ENCODE measurements around the gene ZDHHC11.

DNA sequence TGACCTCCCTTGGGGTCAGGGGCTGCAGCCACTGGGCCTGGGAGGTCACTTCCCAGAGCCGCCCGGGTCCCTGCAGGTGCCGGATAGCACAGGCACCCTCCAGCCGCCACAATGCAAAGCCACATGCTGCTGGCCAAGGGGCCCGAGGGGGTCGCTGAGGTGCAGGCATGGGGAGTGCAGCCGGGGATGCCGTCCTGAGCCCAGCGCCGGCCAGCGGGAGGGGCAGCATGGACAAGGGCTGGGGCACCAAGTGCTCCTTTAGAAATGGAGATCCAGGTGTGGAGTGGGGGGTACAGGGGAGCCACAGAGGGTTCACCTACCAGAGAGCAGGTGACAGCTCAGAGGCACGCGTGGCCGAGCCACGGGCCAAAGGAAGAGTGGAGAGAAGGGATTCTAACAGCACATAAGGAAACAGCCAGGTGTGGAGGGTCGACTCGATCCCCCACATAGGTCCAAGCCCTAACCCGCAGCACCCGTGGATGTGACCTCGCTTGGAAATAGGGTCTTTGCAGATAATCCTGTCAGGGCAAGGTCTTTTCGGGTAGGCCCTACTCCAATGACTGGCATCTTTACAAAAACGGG is 90.9 kb downstream of the ZDHHC11 start:
- TF ChIP-seq EP300 (IDR thresholded peaks at IDR 0.05), result no peak
- TF ChIP-seq, protein P1, sequence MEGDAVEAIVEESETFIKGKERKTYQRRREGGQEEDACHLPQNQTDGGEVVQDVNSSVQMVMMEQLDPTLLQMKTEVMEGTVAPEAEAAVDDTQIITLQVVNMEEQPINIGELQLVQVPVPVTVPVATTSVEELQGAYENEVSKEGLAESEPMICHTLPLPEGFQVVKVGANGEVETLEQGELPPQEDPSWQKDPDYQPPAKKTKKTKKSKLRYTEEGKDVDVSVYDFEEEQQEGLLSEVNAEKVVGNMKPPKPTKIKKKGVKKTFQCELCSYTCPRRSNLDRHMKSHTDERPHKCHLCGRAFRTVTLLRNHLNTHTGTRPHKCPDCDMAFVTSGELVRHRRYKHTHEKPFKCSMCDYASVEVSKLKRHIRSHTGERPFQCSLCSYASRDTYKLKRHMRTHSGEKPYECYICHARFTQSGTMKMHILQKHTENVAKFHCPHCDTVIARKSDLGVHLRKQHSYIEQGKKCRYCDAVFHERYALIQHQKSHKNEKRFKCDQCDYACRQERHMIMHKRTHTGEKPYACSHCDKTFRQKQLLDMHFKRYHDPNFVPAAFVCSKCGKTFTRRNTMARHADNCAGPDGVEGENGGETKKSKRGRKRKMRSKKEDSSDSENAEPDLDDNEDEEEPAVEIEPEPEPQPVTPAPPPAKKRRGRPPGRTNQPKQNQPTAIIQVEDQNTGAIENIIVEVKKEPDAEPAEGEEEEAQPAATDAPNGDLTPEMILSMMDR (IDR thresholded peaks at IDR 0.05), result no peak
- TF ChIP-seq POLR2AphosphoS5 (IDR thresholded peaks at IDR 0.05), result no peak
- TF ChIP-seq POLR2A (IDR thresholded peaks at IDR 0.05; ENCODE audit: low read depth), result no peak

All from esophagus muscularis mucosa (tissue), 4 donors.